ENCODE results near the gene MANSC1. TPM values are rescaled to one million over a fixed set of nuclear protein-coding genes. Genes with fewer than 3 reads are reported as not detected.
A peak's percentile ranks its signal among the peaks of the same experiment; 100 is the strongest.

MANSC1 gene
- total RNA-seq, 6 experiments from 2014 or later, result 4.8 to 11.7 (median 10.0) TPM

GRCh38 chr12:12393171-12393570 is 43.1 kb upstream of the MANSC1 start:
- Mint-ChIP-seq H3K36me3 (ENCODE audit: low read depth) (0 out of 2 replicates have a peak, but pooled peaks cover 4% of the 10 kb centered on the region), H3K27me3 (ENCODE audit: insufficient read depth) (no peaks in the 10 kb centered on the region), H3K27ac (no peak overlapping the region), H3K4me3 (no peak overlapping the region), H3K9me3 (no peaks in the 10 kb centered on the region), H3K4me1 (ENCODE audit: low read depth) (peaks cover 15% of the 10 kb centered on the region)
- DNase-seq, result no peak
- no peak for TF ChIP-seq CTCF (IDR thresholded peaks at IDR 0.05)

GRCh38 chr12:12392413-12392812 is 42.4 kb upstream of the MANSC1 start:
- Mint-ChIP-seq H3K9me3 (no peaks in the 10 kb centered on the region), H3K27me3 (ENCODE audit: insufficient read depth) (no peaks in the 10 kb centered on the region), H3K36me3 (ENCODE audit: low read depth) (0 out of 2 replicates have a peak, but pooled peaks cover 4% of the 10 kb centered on the region), H3K4me1 (ENCODE audit: low read depth) (peaks cover 13% of the 10 kb centered on the region), H3K27ac (no peak overlapping the region), H3K4me3 (no peak overlapping the region)
- DNase-seq, result no peak
- no peak for TF ChIP-seq CTCF (IDR thresholded peaks at IDR 0.05)

- Mint-ChIP-seq H3K27me3 (ENCODE audit: insufficient read depth) (no peaks in the 10 kb centered on the region; the same call in 1 of the 2 replicates), H3K36me3 (ENCODE audit: low read depth) (no peaks in the 10 kb centered on the region), H3K9me3 (no peaks in the 10 kb centered on the region), H3K27ac (peak overlapping the region; percentile 35; the same call in 1 of the 2 replicates), H3K4me1 (ENCODE audit: low read depth) (peaks cover 20% of the 10 kb centered on the region), H3K4me3 (no peak overlapping the region; the same call in 1 of the 2 replicates)
- DNase-seq, result peak; percentile 55
- TF ChIP-seq CTCF (IDR thresholded peaks at IDR 0.05), result no peak
These were observed 37.5 kb upstream of the MANSC1 start for GRCh38 chr12:12387501-12387900.

- H3K36me3 Mint-ChIP-seq (ENCODE audit: low read depth), result peaks cover 5% of the 10 kb centered on the region; the same call in 1 of the 2 replicates
- no peak for TF ChIP-seq CTCF (IDR thresholded peaks at IDR 0.05)
- H3K27me3 Mint-ChIP-seq (ENCODE audit: insufficient read depth), result no peaks in the 10 kb centered on the region; the same call in 1 of the 2 replicates
- DNase-seq, result no peak
- no peak overlapping the region for H3K27ac Mint-ChIP-seq
- H3K9me3 Mint-ChIP-seq, result no peaks in the 10 kb centered on the region
- no peak overlapping the region for H3K4me3 Mint-ChIP-seq
- peaks cover 35% of the 10 kb centered on the region for H3K4me1 Mint-ChIP-seq (ENCODE audit: low read depth)
These were observed 34.7 kb upstream of the MANSC1 start for GRCh38 chr12:12384571-12385340.

GRCh38 chr12:12381982-12382381 is 31.9 kb upstream of the MANSC1 start:
- Mint-ChIP-seq H3K4me1 (ENCODE audit: low read depth) (peaks cover 27% of the 10 kb centered on the region), H3K9me3 (no peaks in the 10 kb centered on the region), H3K4me3 (no peak overlapping the region), H3K27ac (no peak overlapping the region), H3K27me3 (ENCODE audit: insufficient read depth) (no peaks in the 10 kb centered on the region; the same call in 1 of the 2 replicates), H3K36me3 (ENCODE audit: low read depth) (peaks cover 5% of the 10 kb centered on the region; the same call in 1 of the 2 replicates)
- TF ChIP-seq CTCF (IDR thresholded peaks at IDR 0.05), result no peak
- DNase-seq, result no peak

Data from HFFc6 (cell line).